ENCODE measurements around the gene EHBP1.

GRCh38 chr2:62801814-62802523 lies 96.5 kb downstream of the EHBP1 start:
- TF ChIP-seq CTCF (IDR thresholded peaks at IDR 0.05) (no peak), EP300 (IDR thresholded peaks at IDR 0.05) (no peak)
